Neural crest cell (in vitro differentiated cells): Measurements from ENCODE around the gene GRK4. TPM values are rescaled to one million over a fixed set of nuclear protein-coding genes. Genes with fewer than 3 reads are reported as not detected.
A peak's percentile ranks its signal among the peaks of the same experiment; 100 is the strongest.
"Not testable (repeated sequence)": the region's sequence is repeated elsewhere in the genome, so short reads cannot be mapped to it uniquely, and the experiment has no call there.

Experiments used
- DNase-seq: peaks from one replicate; pipeline ENCODE4 v3.0.0; 2021; ENCODE audit warnings: low read depth, mixed read lengths, low spot score
- H3K27ac Mint-ChIP-seq: one replicate; pipeline ENCODE4 v1.8.0; 2021; ENCODE audit warnings: mild to moderate bottlenecking, mixed read lengths; ENCODE audit not compliant: unreplicated experiment
- H3K27me3 Mint-ChIP-seq: 2 replicates; pipeline ENCODE4 v1.8.0; 2021; ENCODE audit warnings: low read depth, mild to moderate bottlenecking, mixed read lengths
- H3K36me3 Mint-ChIP-seq: 2 replicates; pipeline ENCODE4 v1.8.0; 2021; ENCODE audit warnings: low read depth, mild to moderate bottlenecking, mixed read lengths
- H3K4me1 Mint-ChIP-seq: 2 replicates; pipeline ENCODE4 v1.8.0; 2021; ENCODE audit warnings: mixed read lengths
- H3K4me3 Mint-ChIP-seq: one replicate; pipeline ENCODE4 v1.8.0; 2021; ENCODE audit warnings: mild to moderate bottlenecking, mixed read lengths
- H3K9me3 Mint-ChIP-seq: 2 replicates; pipeline ENCODE4 v1.8.0; 2021; ENCODE audit warnings: mixed read lengths
- CTCF ChIP-seq: fragments of 200-600 bp; sonication (generic); conservative IDR thresholded peaks from 2 replicates; pipeline ENCODE4 v1.5.0; 2021; ENCODE audit warnings: antibody characterized with exemption, mild to moderate bottlenecking
- long read RNA-seq: library from polyadenylated mRNA; unstranded; transcript quantifications from one replicate; pipeline ENCODE4 v2.0.0, GENCODE V29; 2020
- total RNA-seq: library from RNA; stranded (reverse); gene quantifications from 2 replicates; pipeline ENCODE4 v1.2.1, GENCODE V29; 2021

GRK4 gene
- total RNA-seq = 8.9 and 11.6 TPM in 2 replicates
- long read RNA-seq = 0 reads

- Mint-ChIP-seq H3K27me3 (no peaks in the 10 kb centered on the region), H3K4me1 (peaks cover 37% of the 10 kb centered on the region), H3K27ac (peak within 1 kb of the TSS; percentile 97), H3K9me3 (no peaks in the 10 kb centered on the region), H3K4me3 (peak within 1 kb of the TSS; percentile 86), H3K36me3 (no peaks in the 10 kb centered on the region)
- TF ChIP-seq CTCF = peak; percentile 53
- DNase-seq = peak; percentile 92
Observed at GRCh38 chr4:2963175-2963965, at the start of gene GRK4, which contains the start of gene NOP14. GRK4 (plus strand) TSS chr4:2963571; CDS start chr4:2964071, 500 bp downstream. NOP14 (minus strand) TSS chr4:2963406; CDS start chr4:2963319, 87 bp downstream.

GRCh38 chr4:2914256-2915126, 48.9 kb upstream of the GRK4 start:
- Mint-ChIP-seq H3K9me3 (peaks cover 12% of the 10 kb centered on the region), H3K27me3 (no peaks in the 10 kb centered on the region), H3K27ac (peak overlapping the region; percentile 52), H3K36me3 (peaks cover 33% of the 10 kb centered on the region), H3K4me1 (no peaks in the 10 kb centered on the region), H3K4me3 (no peak overlapping the region)
- no peak for TF ChIP-seq CTCF
- no peak for DNase-seq

GRCh38 chr4:2915789-2916188, 47.6 kb upstream of the GRK4 start:
- H3K4me3 Mint-ChIP-seq = no peak overlapping the region
- H3K9me3 Mint-ChIP-seq = peaks cover 20% of the 10 kb centered on the region
- DNase-seq = no peak
- H3K36me3 Mint-ChIP-seq = peaks cover 46% of the 10 kb centered on the region
- no peak for TF ChIP-seq CTCF
- no peak overlapping the region for H3K27ac Mint-ChIP-seq
- no peaks in the 10 kb centered on the region for H3K27me3 Mint-ChIP-seq
- no peaks in the 10 kb centered on the region for H3K4me1 Mint-ChIP-seq

- H3K27me3 Mint-ChIP-seq, H3K27ac Mint-ChIP-seq: not testable (repeated sequence)
- H3K36me3 Mint-ChIP-seq = peaks cover 51% of the 10 kb centered on the region
Observed at GRCh38 chr4:2916696-2917095, 46.7 kb upstream of the GRK4 start.

GRCh38 chr4:2918300-2918699, 45.1 kb upstream of the GRK4 start:
- H3K27me3 Mint-ChIP-seq = not testable (repeated sequence)
- H3K9me3 Mint-ChIP-seq = peaks cover 20% of the 10 kb centered on the region

More at GRCh38 chr4:2916696-2917095, 46.7 kb upstream of the GRK4 start:
- H3K4me3 Mint-ChIP-seq, H3K4me1 Mint-ChIP-seq, DNase-seq: not testable (repeated sequence)
- peaks cover 20% of the 10 kb centered on the region for H3K9me3 Mint-ChIP-seq

GRCh38 chr4:2918714-2919113, 44.7 kb upstream of the GRK4 start:
- Mint-ChIP-seq H3K4me1 (peaks cover 17% of the 10 kb centered on the region), H3K9me3 (peaks cover 20% of the 10 kb centered on the region), H3K36me3 (peaks cover 57% of the 10 kb centered on the region)
- not testable (repeated sequence) for H3K4me3 Mint-ChIP-seq, H3K27me3 Mint-ChIP-seq, H3K27ac Mint-ChIP-seq, DNase-seq

More at GRCh38 chr4:2918300-2918699, 45.1 kb upstream of the GRK4 start:
- peaks cover 13% of the 10 kb centered on the region for H3K4me1 Mint-ChIP-seq
- not testable (repeated sequence) for H3K4me3 Mint-ChIP-seq, H3K27ac Mint-ChIP-seq, DNase-seq
- peaks cover 54% of the 10 kb centered on the region for H3K36me3 Mint-ChIP-seq

GRCh38 chr4:2922453-2923101, 40.8 kb upstream of the GRK4 start:
- Mint-ChIP-seq H3K9me3 (peaks cover 16% of the 10 kb centered on the region), H3K36me3 (peaks cover 43% of the 10 kb centered on the region), H3K27ac (peak overlapping the region; percentile 35), H3K4me1 (peaks cover 17% of the 10 kb centered on the region)
- H3K27me3 Mint-ChIP-seq, DNase-seq, H3K4me3 Mint-ChIP-seq: not testable (repeated sequence)
